Measurements from ENCODE around the gene IL36B.

Gene IL36B

DNA sequence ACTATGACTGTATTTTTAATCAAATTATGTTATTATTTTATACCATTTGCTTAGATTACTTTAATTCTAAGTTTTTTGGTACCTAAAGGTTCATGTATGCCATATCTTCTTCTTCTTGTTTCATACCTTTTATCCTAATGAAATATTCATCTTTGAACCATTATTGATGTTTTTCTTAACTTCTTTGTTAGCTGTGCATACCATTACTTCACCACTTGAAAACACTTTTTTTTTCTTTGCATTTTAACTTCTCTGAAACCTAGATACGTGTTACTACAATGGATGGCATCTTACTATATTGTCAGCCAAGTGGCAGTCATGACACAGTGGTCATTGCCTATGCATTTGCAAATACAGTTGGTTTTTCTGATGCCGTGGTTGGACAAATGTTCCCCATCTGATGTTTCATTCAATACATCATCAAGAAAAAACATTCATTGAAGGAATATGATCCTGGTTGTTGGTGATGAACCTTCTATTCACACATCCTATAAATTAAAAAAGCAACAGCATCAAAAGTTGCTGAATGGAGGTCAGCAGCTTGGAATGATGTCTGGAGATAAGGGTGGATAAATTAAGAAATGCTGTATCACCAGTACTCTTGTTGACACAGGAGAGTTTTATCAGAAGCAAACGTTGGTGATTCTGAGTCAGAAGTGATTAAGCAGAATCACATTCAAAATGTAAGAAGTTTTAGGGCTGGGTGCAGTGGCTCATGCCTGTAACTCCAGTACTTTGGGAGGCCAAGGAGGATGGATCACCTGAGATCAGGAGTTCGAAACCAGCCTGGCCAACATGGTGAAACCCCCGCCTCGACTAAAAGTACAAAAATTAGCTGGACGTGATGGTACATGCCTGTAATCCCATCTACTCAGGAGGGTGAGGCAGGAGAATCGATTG lies 40.0 kb downstream of the IL36B start:
- H3K4me3 Mint-ChIP-seq = no peak overlapping the region
- no peaks in the 10 kb centered on the region for H3K4me1 Mint-ChIP-seq
- H3K27ac Mint-ChIP-seq = no peak overlapping the region
- ATAC-seq (no peak), DNase-seq (ENCODE audit: low spot score in 2 of 2) (no peak)
- no peaks in the 10 kb centered on the region for H3K36me3 Mint-ChIP-seq
- H3K9me3 Mint-ChIP-seq = peaks cover 2% of the 10 kb centered on the region

DNA sequence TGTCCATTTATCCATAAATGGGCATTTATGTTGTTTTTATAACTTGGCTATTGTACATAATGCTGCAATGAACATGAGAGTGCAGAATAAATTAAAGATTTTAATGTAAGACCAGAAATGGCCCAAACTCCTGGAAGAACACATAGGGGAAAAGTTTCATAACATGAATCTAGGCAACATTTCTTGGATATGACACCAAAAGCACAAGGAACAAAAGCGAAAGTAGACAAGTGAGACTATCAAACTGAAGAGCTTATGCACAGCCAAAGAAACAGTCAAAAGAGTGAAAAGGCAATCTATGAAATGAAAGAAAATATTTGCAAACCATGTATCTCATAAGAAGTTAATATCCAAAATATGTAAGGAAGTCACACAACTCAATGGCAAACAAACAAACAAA lies 41.6 kb downstream of the IL36B start:
- H3K4me3 Mint-ChIP-seq = no peak overlapping the region
- H3K36me3 Mint-ChIP-seq = no peaks in the 10 kb centered on the region
- no peak for DNase-seq (ENCODE audit: low spot score in 2 of 2)
- H3K4me1 Mint-ChIP-seq = no peaks in the 10 kb centered on the region
- H3K27ac Mint-ChIP-seq = no peak overlapping the region
- H3K9me3 Mint-ChIP-seq = no peaks in the 10 kb centered on the region
- no peak for ATAC-seq

DNA sequence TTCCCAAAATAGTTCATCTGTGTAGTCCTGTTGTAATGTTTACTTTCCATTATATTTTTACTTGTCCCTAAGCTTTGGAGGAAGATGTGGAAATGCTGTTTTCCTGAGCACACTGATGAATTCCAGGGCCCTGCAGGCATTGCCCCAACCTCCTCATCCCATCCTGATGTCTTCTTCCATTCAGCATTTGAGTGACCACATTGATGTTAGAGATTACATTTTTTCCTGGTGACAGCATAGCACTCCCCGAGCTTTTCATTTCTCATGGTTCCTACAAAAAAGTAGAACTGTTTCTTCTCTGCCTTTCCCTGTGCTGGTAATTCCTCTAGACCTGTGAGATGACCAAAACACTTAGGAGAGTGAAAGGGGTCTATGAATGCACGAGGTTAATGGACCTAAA lies 42.6 kb downstream of the IL36B start:
- DNase-seq (ENCODE audit: low spot score in 2 of 2) (no peak), ATAC-seq (no peak)
- H3K9me3 Mint-ChIP-seq = no peaks in the 10 kb centered on the region
- no peak overlapping the region for H3K27ac Mint-ChIP-seq
- no peaks in the 10 kb centered on the region for H3K36me3 Mint-ChIP-seq
- no peak overlapping the region for H3K4me3 Mint-ChIP-seq
- no peaks in the 10 kb centered on the region for H3K4me1 Mint-ChIP-seq

DNA sequence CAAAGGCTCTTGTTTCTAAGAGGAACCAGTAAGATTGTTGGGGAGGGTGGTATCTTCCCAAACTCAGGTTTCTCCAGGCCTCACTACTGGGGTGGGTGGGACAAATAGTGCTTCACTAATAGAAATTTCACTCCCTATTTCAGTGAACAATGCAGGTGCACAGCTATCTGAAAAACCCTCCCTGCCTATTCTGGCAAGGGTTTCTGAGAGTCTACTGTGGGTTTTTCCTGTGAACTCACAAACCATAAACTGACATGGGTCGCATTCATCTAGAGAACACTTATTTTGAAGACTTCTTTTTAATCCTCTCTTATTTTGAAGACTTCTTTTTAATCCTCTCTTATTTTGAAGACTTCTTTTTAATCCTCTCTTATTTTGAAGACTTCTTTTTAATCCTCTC lies 43.0 kb downstream of the IL36B start:
- H3K9me3 Mint-ChIP-seq = no peaks in the 10 kb centered on the region
- no peak for ATAC-seq
- H3K27ac Mint-ChIP-seq = no peak overlapping the region
- DNase-seq (ENCODE audit: low spot score in 2 of 2) = no peak
- H3K4me3 Mint-ChIP-seq = no peak overlapping the region
- no peaks in the 10 kb centered on the region for H3K36me3 Mint-ChIP-seq
- H3K4me1 Mint-ChIP-seq = no peaks in the 10 kb centered on the region

DNA sequence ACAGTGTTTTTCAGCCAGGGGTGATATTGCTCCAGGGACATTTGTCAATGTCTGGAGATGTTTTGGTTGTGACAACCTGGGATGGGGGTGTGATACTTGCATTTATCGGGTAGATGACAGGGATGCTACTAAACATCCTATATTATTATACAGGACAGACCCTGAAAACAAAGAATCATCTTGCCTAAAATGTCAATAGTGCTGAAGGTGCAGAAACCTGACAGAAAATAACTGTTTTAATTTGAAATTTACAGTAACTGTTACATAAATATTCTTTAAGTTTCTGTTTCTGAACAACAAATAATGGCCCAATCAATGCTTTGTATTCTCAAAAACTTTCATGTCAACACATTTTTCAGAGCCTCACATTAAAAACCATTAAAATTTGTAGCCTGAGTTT lies 45.4 kb downstream of the IL36B start:
- H3K36me3 Mint-ChIP-seq = no peaks in the 10 kb centered on the region
- no peak for ATAC-seq
- no peak overlapping the region for H3K27ac Mint-ChIP-seq
- no peak overlapping the region for H3K4me3 Mint-ChIP-seq
- H3K9me3 Mint-ChIP-seq = no peaks in the 10 kb centered on the region
- no peaks in the 10 kb centered on the region for H3K4me1 Mint-ChIP-seq
- no peak for DNase-seq (ENCODE audit: low spot score in 2 of 2)

DNA sequence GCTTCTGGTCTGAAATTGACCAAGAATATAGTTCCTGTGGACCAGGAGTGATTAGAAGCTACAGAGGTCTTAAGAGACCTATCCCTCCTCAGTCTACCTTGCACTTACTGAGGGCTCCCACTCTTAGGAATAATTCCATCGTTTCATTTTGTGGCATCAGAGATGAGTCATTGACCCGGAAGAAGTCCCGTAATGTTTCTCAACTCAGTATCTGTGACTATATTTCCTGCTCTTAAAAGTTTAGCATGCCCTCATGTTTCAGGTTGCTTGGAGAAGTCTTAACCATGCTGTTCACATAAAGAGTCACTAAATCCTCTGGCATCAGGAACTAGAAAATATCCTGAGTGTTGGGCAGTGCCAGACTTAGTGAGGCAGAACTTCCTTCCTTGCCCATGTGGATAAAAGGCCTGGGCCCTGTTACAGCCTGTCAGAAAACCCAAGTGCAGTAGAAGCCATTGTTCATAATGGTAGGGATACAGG lies 47.6 kb downstream of the IL36B start, which contains the start of gene IL36A:
Gene IL36A, plus strand, starts transcription at position 430 of the 480 bp plus-strand sequence. CDS start 413 bp downstream, outside the sequence.
- H3K4me3 Mint-ChIP-seq = no peak within 1 kb of the TSS
- no peaks in the 10 kb centered on the region for H3K36me3 Mint-ChIP-seq
- no peaks in the 10 kb centered on the region for H3K4me1 Mint-ChIP-seq
- DNase-seq (ENCODE audit: low spot score in 2 of 2) (no peak), ATAC-seq (no peak)
- peaks cover 9% of the 10 kb centered on the region for H3K9me3 Mint-ChIP-seq
- H3K27ac Mint-ChIP-seq = no peak within 1 kb of the TSS

DNA sequence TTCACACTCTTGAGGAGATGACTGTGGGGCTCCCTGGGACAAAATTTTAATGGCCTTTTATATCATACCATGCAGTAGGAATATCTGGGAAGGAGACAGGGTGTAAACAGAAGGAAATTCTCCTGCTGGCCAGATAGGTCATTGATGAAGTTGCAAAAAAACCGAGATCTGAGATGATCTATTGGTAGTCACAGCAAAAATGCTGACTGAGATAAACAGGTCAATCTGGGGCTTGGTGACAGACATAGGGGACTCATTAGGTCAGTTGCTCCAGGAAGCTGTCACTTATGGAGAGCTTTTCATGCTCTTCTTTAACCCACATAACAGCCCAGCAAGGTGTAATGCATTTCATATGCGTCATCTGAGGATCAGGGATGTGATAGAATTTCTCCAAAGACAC lies 50.0 kb downstream of the IL36B start:
- Mint-ChIP-seq H3K9me3 (peaks cover 12% of the 10 kb centered on the region), H3K36me3 (no peaks in the 10 kb centered on the region), H3K27ac (no peak overlapping the region), H3K4me3 (no peak overlapping the region), H3K4me1 (no peaks in the 10 kb centered on the region)
- ATAC-seq = no peak
- no peak for DNase-seq (ENCODE audit: low spot score in 2 of 2)

DNA sequence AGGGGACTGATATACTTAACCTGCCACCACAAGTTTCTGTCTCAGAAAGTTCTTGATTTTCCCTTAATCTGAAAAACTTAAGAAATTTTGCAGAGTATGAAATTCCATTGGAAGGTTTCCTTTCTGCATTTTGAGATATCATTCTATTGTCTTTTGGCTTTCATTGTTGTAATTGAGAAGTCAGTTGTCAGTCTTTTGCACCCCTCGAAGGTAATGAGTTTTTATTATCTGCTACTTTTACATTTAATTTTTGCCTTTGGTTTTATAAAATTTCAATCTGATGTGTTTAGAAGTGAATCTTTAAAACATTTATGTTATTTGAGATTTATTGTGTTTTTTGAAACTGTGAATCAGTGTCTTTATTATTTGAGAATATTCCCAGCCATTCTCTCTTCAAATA lies 52.2 kb downstream of the IL36B start:
- ATAC-seq = no peak
- Mint-ChIP-seq H3K4me3 (no peak overlapping the region), H3K27ac (no peak overlapping the region), H3K4me1 (peaks cover 11% of the 10 kb centered on the region), H3K9me3 (peaks cover 12% of the 10 kb centered on the region), H3K36me3 (no peaks in the 10 kb centered on the region)
- no peak for DNase-seq (ENCODE audit: low spot score in 2 of 2)

DNA sequence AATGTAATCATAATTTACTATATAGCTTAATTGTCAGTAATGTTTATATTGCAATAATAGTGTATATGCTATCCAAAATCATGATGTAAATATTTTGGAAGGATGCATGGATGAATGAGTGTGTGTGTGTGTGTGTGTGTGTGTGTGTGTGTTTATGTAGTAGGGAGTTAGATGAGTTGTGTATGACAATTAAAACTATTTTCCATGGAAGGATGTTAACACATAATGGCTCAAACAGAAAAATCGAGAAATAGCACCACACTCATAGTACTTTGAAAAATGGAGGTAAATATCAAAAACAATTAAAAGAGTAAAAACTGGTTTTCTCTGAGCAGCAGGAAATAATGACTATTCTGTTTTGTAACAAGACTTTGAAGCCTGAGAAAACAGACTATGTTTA lies 55.5 kb downstream of the IL36B start:
- peaks cover 15% of the 10 kb centered on the region for H3K4me1 Mint-ChIP-seq
- DNase-seq (ENCODE audit: low spot score in 2 of 2) (no peak), ATAC-seq (no peak)
- no peaks in the 10 kb centered on the region for H3K36me3 Mint-ChIP-seq
- no peak overlapping the region for H3K4me3 Mint-ChIP-seq
- H3K9me3 Mint-ChIP-seq = peaks cover 16% of the 10 kb centered on the region
- H3K27ac Mint-ChIP-seq = no peak overlapping the region

DNA sequence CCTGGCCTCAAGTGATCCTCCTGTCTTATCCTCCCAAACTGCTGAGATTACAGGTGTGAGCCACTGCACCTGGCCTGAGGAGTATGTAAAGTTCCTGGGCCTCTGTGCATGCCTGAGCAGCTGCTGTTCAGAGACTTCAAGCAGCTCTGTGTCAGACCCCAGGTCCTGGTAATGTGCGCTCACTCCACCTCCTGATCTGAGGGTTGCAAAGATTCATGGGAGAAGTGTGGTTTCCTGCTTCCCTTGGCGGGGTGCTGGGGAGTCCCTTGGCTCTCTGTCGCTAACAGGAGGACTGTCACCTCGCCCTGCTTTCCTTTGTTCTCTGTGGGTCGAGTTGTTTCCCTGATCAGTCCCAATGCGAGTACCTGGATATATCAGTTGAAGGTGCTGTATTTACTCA lies 56.0 kb downstream of the IL36B start:
- H3K27ac Mint-ChIP-seq = no peak overlapping the region
- H3K36me3 Mint-ChIP-seq = no peaks in the 10 kb centered on the region
- peak; percentile 86 for ATAC-seq
- H3K4me1 Mint-ChIP-seq = peaks cover 15% of the 10 kb centered on the region
- peak in 1 of 2 donors; percentile 57 for DNase-seq (ENCODE audit: low spot score in 2 of 2)
- no peak overlapping the region for H3K4me3 Mint-ChIP-seq
- H3K9me3 Mint-ChIP-seq = peaks cover 17% of the 10 kb centered on the region

DNA sequence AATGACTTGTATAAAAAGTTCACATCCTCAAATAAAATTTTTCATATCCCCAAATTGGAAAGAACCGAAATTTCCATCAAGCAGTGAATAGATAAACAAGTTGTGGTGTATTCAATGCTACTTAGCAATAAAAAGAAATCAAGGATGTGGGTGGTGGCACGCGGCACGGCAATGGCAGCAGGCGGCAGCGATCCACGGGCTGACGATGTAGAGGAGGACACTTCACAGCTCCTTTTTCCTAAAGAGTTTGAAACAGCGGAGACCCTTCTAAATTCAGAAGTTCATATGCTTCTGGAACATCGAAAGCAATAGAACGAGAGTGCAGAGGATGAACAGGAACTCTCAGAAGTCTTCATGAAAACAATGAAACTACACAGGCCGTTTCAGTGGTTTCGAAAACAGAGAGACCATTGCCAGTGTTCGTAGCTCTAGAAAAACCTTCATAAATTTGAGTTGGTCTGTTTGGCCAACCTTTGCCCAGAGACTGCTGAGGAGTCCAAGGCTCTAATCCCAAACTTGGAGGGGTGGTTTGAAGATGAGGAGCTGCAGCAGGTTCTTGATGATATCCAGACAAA lies 57.2 kb downstream of the IL36B start:
- no peak overlapping the region for H3K27ac Mint-ChIP-seq
- H3K4me3 Mint-ChIP-seq = peak overlapping the region; percentile 50
- H3K9me3 Mint-ChIP-seq = peaks cover 9% of the 10 kb centered on the region
- H3K4me1 Mint-ChIP-seq = peaks cover 15% of the 10 kb centered on the region
- no peaks in the 10 kb centered on the region for H3K36me3 Mint-ChIP-seq
- ATAC-seq = peak; percentile 31
- DNase-seq (ENCODE audit: low spot score in 2 of 2) = peak in 1 of 2 donors; percentile 49

DNA sequence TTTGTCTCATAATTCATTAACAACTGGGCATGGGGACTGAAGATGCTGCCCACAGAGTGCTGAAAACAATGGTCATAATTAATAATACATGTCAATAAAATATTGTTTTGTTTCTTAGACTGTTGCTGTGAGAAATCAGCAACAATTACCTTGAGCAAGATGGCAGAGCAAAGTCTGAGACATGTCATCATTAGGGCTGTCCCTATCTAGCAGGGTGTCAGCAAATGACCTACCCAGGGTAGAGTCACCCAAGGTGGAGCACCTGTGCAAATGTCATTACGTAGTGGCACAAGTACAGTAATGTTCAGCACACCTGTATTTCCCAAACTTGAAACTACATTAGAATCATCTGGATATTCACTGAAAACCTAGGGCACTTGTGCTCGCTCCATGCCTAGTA lies 58.0 kb downstream of the IL36B start:
- H3K4me3 Mint-ChIP-seq = no peak overlapping the region
- peaks cover 8% of the 10 kb centered on the region for H3K9me3 Mint-ChIP-seq
- no peak overlapping the region for H3K27ac Mint-ChIP-seq
- ATAC-seq (no peak), DNase-seq (ENCODE audit: low spot score in 2 of 2) (no peak)
- H3K36me3 Mint-ChIP-seq = no peaks in the 10 kb centered on the region
- peaks cover 15% of the 10 kb centered on the region for H3K4me1 Mint-ChIP-seq

DNA sequence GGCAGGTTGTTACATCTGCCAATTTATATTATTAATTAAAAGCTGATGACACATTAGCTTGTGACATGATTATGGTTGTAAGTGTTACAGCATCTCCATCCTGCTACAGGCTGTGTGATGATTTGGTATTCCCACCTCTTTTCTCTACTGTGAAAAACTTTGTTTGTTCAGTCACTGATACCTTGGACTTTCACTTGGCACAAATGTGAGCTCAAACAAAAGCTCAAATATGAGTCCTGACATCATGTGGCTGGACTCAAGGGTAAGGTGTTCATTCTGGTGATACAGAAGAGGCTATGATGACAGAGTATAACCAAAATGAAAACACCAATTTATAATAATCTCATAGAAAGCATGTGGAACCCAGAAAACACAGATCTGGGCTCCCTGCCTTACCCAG lies 58.8 kb downstream of the IL36B start:
- no peak for ATAC-seq
- Mint-ChIP-seq H3K4me3 (no peak overlapping the region), H3K9me3 (peaks cover 5% of the 10 kb centered on the region), H3K36me3 (no peaks in the 10 kb centered on the region), H3K4me1 (peaks cover 15% of the 10 kb centered on the region), H3K27ac (no peak overlapping the region)
- DNase-seq (ENCODE audit: low spot score in 2 of 2) = no peak

DNA sequence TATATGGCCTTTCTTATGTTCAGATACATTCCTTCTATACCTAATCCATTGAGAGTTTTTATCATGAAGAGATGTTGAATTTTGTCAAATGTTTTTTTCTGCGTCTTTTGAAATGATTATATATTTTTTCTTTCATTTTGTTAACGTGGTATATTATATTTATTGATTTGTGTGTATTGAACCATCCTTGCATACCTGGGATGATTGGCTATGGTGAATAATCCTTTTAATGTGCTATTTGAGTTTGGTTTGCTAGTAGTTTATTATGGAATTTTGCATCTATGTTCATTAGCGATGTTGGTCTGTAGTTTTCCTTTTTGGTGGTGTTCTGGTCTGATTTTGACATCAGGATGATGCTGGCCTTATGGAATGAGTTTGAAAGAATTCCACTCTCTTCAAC lies 63.1 kb downstream of the IL36B start:
- DNase-seq (ENCODE audit: low spot score in 2 of 2) (no peak), ATAC-seq (no peak)
- H3K9me3 Mint-ChIP-seq = peaks cover 5% of the 10 kb centered on the region
- H3K27ac Mint-ChIP-seq = no peak overlapping the region
- no peaks in the 10 kb centered on the region for H3K4me1 Mint-ChIP-seq
- no peak overlapping the region for H3K4me3 Mint-ChIP-seq
- no peaks in the 10 kb centered on the region for H3K36me3 Mint-ChIP-seq

DNA sequence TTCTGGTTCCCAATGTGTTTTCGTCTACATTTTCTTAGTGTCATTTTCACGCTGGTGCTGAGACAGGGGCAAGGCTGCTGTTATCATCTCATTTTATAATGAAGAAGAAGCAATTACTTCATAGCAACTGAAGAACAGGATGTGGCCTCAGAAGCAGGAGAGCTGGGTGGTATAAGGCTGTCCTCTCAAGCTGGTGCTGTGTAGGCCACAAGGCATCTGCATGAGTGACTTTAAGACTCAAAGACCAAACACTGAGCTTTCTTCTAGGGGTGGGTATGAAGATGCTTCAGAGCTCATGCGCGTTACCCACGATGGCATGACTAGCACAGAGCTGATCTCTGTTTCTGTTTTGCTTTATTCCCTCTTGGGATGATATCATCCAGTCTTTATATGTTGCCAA lies 67.6 kb downstream of the IL36B start:
- H3K4me1 Mint-ChIP-seq = no peaks in the 10 kb centered on the region
- ATAC-seq = peak; percentile 91
- H3K27ac Mint-ChIP-seq = no peak overlapping the region
- H3K4me3 Mint-ChIP-seq = no peak overlapping the region
- no peaks in the 10 kb centered on the region for H3K36me3 Mint-ChIP-seq
- DNase-seq (ENCODE audit: low spot score in 2 of 2) = peak in 1 of 2 donors; percentile 52
- H3K9me3 Mint-ChIP-seq = no peaks in the 10 kb centered on the region

DNA sequence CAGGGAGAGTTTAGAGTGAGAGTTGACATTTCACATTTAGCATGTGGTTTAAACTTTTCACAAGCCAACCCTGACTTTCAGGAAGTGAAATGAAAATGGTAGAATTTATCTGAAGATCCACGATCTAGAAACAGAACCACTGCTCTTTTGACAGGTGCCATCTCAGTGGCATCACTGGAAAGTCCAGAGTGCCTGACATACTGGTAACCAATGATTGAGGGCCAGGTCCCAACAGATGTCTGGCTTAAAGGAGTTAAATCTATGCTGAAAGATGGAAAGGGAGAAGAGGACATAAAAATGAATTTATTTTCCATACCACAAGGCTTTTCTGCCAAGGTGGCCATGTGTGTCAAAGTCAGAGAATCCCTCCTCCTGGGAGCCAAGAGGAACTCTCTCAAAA lies 72.1 kb downstream of the IL36B start:
- Mint-ChIP-seq H3K4me3 (no peak overlapping the region), H3K4me1 (no peaks in the 10 kb centered on the region), H3K36me3 (no peaks in the 10 kb centered on the region), H3K9me3 (no peaks in the 10 kb centered on the region), H3K27ac (no peak overlapping the region)
- ATAC-seq (no peak), DNase-seq (ENCODE audit: low spot score in 2 of 2) (no peak)

Data from stimulated activated effector memory CD8-positive, alpha-beta T cell treated with anti-CD3 and anti-CD28 coated beads, Interleukin-12 subunit alpha, Interleukin-12 subunit beta, amount 100 ng/mL, for 72 hours (primary cell).